Measurements from ENCODE around the gene ABTB1.
"Not testable (repeated sequence)": the region's sequence is repeated elsewhere in the genome, so short reads cannot be mapped to it uniquely, and the experiment has no call there.

Gene ABTB1

GRCh38 chr3:127651516-127652172, 21.1 kb upstream of the ABTB1 start:
- DNase-seq: no peak

GRCh38 chr3:127652246-127652995, 20.3 kb upstream of the ABTB1 start:
- no peak for DNase-seq

- no peak for DNase-seq
These were observed 18.4 kb upstream of the ABTB1 start for GRCh38 chr3:127654374-127654773.

- DNase-seq: not testable (repeated sequence)
These were observed 17.8 kb upstream of the ABTB1 start for GRCh38 chr3:127654993-127655392.

GRCh38 chr3:127655641-127656040, 17.1 kb upstream of the ABTB1 start:
- no peak for DNase-seq

DNA sequence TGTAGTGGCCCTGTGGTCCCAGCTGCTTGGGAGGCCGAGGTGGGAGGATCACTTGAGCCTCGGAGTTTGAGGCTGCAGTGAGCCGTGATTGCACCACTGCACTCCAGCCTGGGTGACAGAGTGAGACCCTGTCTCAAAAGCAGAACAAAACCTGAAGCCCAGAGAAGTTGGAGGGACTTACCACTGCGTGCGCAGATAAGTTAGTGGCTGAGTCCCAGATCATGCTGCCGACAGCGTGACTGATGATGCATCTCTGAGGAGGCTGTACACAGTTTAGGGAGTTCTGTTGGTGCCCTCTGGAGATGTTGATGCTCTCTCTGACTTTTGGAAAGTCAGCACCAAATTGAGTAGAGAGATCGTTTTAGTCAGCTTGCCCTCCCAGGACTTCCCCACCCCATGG, 15.8 kb upstream of the ABTB1 start:
- DNase-seq: no peak

DNA sequence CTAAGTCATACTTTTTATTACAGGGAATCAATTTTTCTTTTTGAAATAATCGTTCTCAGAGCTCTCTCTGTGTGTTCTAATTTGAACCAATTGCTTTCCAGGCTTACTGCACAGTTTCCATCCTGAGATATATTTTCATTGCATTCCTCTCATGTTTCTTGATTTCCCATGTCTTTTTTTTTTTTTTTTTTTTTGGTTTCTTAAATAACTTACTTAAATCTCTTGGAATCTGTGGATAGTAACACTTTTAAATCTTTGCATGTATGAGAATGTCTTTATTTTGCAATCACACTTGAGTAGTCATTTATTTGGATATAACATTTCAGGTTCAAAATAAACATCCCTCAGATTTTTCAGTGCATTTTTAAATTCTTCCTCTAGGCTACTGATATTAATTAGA, 14.5 kb upstream of the ABTB1 start:
- no peak for DNase-seq

- DNase-seq: no peak
These were observed 12.0 kb upstream of the ABTB1 start for GRCh38 chr3:127660621-127661251.

GRCh38 chr3:127661600-127661999, 11.2 kb upstream of the ABTB1 start:
- DNase-seq: no peak

DNA sequence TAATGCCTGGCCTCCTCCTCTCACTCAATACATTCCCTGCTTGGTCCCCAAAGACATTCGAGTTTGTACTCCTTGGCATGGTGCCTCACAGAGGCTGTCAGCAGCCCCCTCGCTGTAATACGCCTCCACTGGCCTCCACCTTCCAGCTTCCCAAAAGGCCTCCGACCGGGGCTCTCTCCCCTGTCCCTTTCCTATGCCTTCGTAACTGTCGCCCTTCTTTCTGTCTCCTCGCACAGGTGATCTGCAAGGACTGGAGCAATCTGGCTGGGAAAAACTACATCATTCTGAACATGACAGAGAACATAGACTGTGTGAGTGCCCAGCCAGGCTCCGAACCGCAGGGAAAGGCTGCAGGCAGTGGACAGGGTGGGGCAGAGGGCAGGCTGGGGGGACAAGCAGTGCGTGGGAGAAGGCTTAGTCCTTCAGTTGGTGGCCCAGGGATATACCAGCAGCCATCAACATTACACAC, 10.7 kb upstream of the ABTB1 start:
- no peak for DNase-seq

DNA sequence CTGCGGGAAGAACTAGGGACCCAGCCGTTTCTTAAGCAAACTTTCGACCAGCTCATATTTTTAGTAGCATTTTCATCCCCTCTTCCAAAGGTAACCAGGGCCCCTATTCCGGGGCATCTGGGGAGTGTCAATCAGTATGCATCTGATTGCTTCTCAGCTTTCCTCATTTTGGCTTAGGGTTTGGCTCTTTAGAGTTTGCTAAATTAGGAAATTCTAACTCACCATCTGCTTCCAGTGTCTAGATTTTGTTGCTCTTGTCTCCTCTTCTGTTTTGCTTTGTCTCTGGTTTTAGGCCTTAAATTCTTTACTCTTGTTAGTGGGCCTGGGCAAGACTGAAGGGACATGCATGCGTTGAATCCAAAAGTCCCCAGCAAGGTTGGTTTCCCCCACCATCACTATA, 9.6 kb upstream of the ABTB1 start:
- no peak for DNase-seq

DNA sequence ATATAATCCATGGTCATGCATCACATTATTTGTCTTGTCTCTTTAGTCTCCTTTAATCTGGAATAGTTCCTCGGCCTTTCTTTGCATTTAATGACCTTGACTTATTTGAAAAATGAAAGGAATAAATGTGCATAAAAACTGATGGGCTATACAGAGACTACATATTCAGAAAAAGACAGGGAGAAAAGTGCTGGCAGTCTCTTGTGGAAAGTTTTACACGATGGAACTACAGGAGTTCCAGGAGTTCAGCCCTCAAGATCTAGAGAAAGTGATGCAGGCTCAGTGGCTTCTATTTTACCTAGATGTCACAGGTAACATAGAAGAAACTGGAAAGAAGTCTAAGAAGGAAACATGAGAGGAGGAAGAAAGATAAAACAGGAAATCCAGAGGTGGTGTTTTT, 7.6 kb upstream of the ABTB1 start:
- DNase-seq: no peak

GRCh38 chr3:127665586-127665985, 7.2 kb upstream of the ABTB1 start:
- DNase-seq: no peak

DNA sequence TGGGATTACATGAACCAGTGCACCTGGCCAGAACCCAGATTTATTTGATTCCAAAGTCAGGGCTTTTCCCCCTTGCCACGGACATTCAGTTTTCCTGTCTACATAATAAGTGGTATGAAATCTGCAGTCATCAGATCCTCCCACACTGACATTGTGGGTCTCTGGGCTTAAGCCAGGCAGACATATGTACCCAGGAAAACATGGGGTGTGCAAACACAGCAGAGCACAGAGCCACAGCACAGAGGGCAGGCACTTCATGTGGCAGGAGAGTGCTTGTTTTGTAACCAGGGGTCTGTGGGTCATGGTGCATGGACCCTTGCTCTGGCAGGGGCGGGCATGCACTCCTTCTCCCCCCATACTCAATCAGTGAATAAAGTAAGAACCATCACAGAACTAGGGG, 6.1 kb upstream of the ABTB1 start:
- DNase-seq: no peak

- DNase-seq: no peak
These were observed 5.6 kb upstream of the ABTB1 start for GRCh38 chr3:127667119-127667681.

DNA sequence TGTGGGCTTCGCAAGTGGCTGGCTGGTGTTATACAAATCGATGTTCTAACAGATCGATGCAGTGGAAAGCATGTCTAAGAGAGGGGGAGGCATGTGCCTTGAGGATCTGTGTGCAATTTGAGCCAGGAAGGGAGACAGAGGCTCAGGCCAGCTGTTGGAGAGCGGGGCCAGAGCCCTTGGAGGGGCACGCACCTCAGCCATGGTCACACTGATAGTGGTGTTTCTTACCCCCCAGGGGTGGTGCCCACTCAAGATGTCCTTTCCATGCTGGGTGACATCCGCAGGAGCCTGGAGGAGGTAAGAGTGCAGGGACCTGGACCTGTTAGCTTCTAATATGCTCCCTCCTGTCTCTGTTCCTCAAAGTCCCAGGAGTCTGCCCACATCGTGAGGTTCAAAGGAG, 3.8 kb upstream of the ABTB1 start:
- DNase-seq: no peak

DNA sequence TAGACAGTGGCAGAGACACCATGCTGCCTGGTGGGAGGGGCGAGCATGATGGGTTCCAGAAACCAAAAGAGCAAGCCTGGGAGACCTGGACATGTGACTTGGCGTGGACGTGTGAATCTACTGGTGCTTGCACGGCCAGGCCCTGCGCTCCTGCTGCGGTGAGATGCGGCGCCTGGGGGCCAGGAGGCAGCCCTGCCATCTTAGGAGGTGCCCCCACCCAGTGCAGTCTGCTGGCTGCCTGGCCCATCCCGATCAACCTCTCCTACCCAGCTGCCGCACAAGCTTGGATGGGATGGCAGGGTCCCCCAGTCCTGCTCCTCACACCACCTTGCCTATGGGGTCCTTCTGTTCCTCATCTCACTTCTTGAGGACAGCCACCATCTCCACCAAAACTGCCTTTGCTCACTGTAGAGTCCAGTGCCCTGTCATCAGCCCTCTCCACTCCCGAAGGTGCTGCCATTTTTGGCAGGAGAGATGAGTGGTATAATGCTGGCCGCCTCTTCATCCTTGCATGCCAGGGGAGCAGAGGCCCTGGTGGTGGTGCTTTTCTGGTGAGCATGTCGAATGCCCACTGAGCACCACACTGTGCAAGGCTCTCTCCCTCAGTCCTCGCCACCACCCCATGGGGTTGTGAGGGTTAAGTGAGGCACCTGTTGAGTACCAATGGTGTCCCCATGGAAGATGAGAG, 3.1 kb upstream of the ABTB1 start:
- DNase-seq: no peak

DNA sequence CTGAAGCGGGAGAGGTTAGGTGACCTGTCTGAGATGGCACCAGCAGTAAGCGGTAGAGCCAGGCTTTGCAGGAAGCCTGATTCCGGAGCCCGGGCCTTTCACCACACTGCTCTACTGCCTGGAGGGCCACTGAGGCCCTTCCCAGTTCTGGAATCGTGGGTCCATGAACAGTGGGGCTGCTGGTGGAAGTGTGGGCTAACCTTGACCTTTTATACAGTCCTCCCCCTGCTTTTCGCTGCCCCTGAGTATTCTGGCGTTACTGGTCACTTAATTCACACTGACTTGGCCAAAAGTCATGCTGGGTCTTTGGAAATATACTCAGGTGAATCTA, 2.6 kb upstream of the ABTB1 start:
- DNase-seq: no peak

- DNase-seq: no peak
These were observed 1.8 kb upstream of the ABTB1 start for GRCh38 chr3:127670761-127671522.

DNA sequence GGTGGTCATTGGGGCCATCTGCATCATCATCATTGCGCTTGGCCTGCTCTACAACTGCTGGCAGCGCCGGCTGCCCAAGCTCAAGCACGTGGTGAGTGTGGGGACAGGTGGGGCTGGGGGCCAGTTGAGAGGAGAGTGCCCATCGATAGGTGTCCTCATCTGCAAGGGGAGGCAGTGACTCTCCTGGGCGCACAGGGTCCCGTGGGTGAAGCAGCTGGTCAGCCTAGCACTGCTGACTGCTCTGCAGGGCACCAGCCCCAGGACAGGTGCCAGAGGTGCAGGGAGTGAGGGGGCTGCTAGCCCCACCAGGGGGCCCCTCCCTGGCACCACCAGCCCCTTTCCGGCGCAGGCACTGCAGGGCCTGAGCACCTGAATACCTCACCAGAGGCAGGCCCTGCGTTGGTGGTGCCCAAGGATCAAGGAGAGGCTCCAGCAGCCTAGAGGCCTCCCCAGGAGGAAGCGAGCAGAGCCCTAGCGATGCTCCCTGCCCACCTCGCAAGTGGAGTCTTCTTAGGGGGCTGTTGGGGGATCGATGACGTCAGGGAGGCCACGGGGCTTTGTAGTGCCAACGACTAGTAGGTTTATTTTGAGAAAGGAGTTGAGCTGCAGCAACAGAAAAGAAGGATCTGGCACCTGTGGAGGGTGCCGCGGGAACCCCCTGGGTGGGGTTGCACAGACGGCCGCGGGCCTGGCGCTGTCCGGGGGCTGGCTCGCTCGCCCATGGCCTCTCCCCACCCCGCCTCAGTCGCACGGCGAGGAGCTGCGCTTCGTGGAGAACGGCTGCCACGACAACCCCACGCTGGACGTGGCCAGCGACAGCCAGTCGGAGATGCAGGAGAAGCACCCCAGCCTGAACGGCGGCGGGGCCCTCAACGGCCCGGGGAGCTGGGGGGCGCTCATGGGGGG, 976 bp upstream of the ABTB1 start:
- DNase-seq: no peak

All from NCI-H2107 (cell line).